Caco-2 (cell line): ENCODE results near the gene CETP. TPM values are rescaled to one million over a fixed set of nuclear protein-coding genes. Genes with fewer than 3 reads are reported as not detected.

Source experiments
- BruUV-seq: library from RNA; stranded (reverse); fragments of 400-500 nt; replicated peaks from 2 replicates; lab custom pipeline; 2021; lab: Mats Ljungman, UMichigan
- CTCF ChIA-PET: fragments of 300-600 bp; sonication (Branson Sonifier 250); formaldehyde crosslinking; loops from one replicate; lab custom pipeline; 2022; ENCODE audit warnings: antibody characterized with exemption; lab: Charles Lee
- POLR2A ChIA-PET: fragments of 300-600 bp; sonication (Branson Sonifier 250); formaldehyde crosslinking; loops from one replicate; lab custom pipeline; 2022; ENCODE audit warnings: antibody characterized with exemption; lab: Charles Lee
- DNase-seq, 2 experiments: peaks; one replicate each; pipeline versions ENCODE4 v3.0.0 to v3.0.0-alpha.2; 2020 to 2022
- H3K27me3 ChIP-seq: replicated peaks from 2 replicates; pipeline ENCODE4 v1.6.0; 2011; ENCODE audit warnings: low read length; ENCODE audit not compliant: control insufficient read depth, insufficient read depth
- H3K36me3 ChIP-seq: 2 replicates; pipeline ENCODE4 v1.5.1; 2011; ENCODE audit warnings: low read length; ENCODE audit not compliant: control insufficient read depth, insufficient read depth
- H3K4me1 ChIP-seq: fragments of 250-450 bp; sonication (Bioruptor Pico); 2 replicates; pipeline ENCODE4 v1.5.1; 2020; ENCODE audit warnings: mild to moderate bottlenecking
- H3K4me3 ChIP-seq: 2 replicates; pipeline ENCODE4 v1.5.1; 2011; ENCODE audit warnings: low read depth, mild to moderate bottlenecking, control low read depth, low read length
- H3K9me3 ChIP-seq: fragments of 250-450 bp; sonication (Bioruptor Pico); 2 replicates; pipeline ENCODE4 v1.5.1; 2020; ENCODE audit warnings: mild to moderate bottlenecking, moderate library complexity
- H3K27ac Mint-ChIP-seq: one replicate; pipeline ENCODE4 v1.8.0; 2022; ENCODE audit warnings: mixed read lengths; ENCODE audit not compliant: unreplicated experiment
- H3K27me3 Mint-ChIP-seq: one replicate; pipeline ENCODE4 v1.8.0; 2022; ENCODE audit warnings: mixed read lengths; ENCODE audit not compliant: insufficient read depth, unreplicated experiment
- H3K36me3 Mint-ChIP-seq: one replicate; pipeline ENCODE4 v1.8.0; 2022; ENCODE audit warnings: mild to moderate bottlenecking, mixed read lengths; ENCODE audit not compliant: insufficient read depth, unreplicated experiment
- H3K4me1 Mint-ChIP-seq: one replicate; pipeline ENCODE4 v1.8.0; 2022; ENCODE audit warnings: low read depth, mixed read lengths; ENCODE audit not compliant: unreplicated experiment
- H3K4me3 Mint-ChIP-seq: one replicate; pipeline ENCODE4 v1.8.0; 2022; ENCODE audit warnings: mild to moderate bottlenecking, moderate library complexity, mixed read lengths; ENCODE audit not compliant: unreplicated experiment
- H3K9me3 Mint-ChIP-seq: one replicate; pipeline ENCODE4 v1.8.0; 2022; ENCODE audit warnings: mixed read lengths; ENCODE audit not compliant: unreplicated experiment
- CTCF ChIP-seq, 2 experiments: fragments of 200-600 bp in 1 of 2; IDR thresholded peaks; 1 replicate in 1 of 2; 2 replicates in 1 of 2; pipeline versions ENCODE4 v1.5.1 to v1.8.0; 2011 to 2022; ENCODE audit warnings: antibody characterized with exemption in 1 of 2, control low read depth in 1 of 2, inconsistent platforms in 1 of 2, low read depth in 1 of 2, low read length in 1 of 2, mild to moderate bottlenecking in 1 of 2, moderate library complexity in 1 of 2; ENCODE audit not compliant: insufficient read depth in 1 of 2, severe bottlenecking in 1 of 2, unreplicated experiment in 1 of 2
- intact Hi-C: fragments of 100-400 bp; cut with micrococcal nuclease; formaldehyde crosslinking; loops from one replicate; pipeline ENCODE4 v1.10.0; 2022; ENCODE audit not compliant: unreplicated experiment
- total RNA-seq: library from RNA; stranded (reverse); gene quantifications from 2 replicates; pipeline ENCODE4 v1.2.3, GENCODE V29; 2022

The CETP gene
- total RNA-seq, 1 experiment from 2014 or later = not detected

- Mint-ChIP-seq H3K4me3 (peak overlapping the region; percentile 42), H3K27me3 (no peaks in the 10 kb centered on the region), H3K27ac (peak overlapping the region; percentile 88), H3K36me3 (peaks cover 100% of the 10 kb centered on the region), H3K9me3 (no peaks in the 10 kb centered on the region), H3K4me1 (peaks cover 18% of the 10 kb centered on the region)
- no peak for DNase-seq
- TF ChIP-seq CTCF (IDR thresholded peaks at IDR 0.05; ENCODE audit: insufficient read depth in 1 of 2, low read depth in 1 of 2, low read length in 1 of 2, severe bottlenecking in 1 of 2, unreplicated experiment in 1 of 2) = no peak
- Histone ChIP-seq H3K9me3 (no peaks in the 10 kb centered on the region), H3K4me1 (peaks cover 15% of the 10 kb centered on the region), H3K36me3 (peaks cover 10% of the 10 kb centered on the region; the same call in 1 of the 2 replicates), H3K4me3 (no peak overlapping the region), H3K27me3 (no peaks in the 10 kb centered on the region)
- intact Hi-C loops = no loop called here
- BruUV-seq = no TSS peak
- CTCF ChIA-PET = no interaction called here
- POLR2A ChIA-PET = interaction anchor here (0.5 kb wide), 1 partner anchor 18 kb away, joined by 11 read pairs; no protein-coding TSS in a partner anchor
These were observed 25.3 kb upstream of the CETP start for GRCh38 chr16:56936491-56936890.

GRCh38 chr16:56936950-56937349 is 24.8 kb upstream of the CETP start:
- CTCF ChIA-PET = no interaction called here

More at GRCh38 chr16:56936950-56937349, 24.8 kb upstream of the CETP start:
- no peaks in the 10 kb centered on the region for H3K9me3 ChIP-seq
- Mint-ChIP-seq H3K4me1 (peaks cover 18% of the 10 kb centered on the region), H3K4me3 (no peak overlapping the region), H3K27ac (peak overlapping the region; percentile 88), H3K9me3 (no peaks in the 10 kb centered on the region), H3K36me3 (peaks cover 100% of the 10 kb centered on the region), H3K27me3 (no peaks in the 10 kb centered on the region)
- H3K4me1 ChIP-seq = peaks cover 14% of the 10 kb centered on the region
- H3K4me3 ChIP-seq = no peak overlapping the region
- peaks cover 12% of the 10 kb centered on the region; the same call in 1 of the 2 replicates for H3K36me3 ChIP-seq
- TF ChIP-seq CTCF (IDR thresholded peaks at IDR 0.05; ENCODE audit: insufficient read depth in 1 of 2, low read depth in 1 of 2, low read length in 1 of 2, severe bottlenecking in 1 of 2, unreplicated experiment in 1 of 2) = no peak
- no TSS peak for BruUV-seq
- no peak for DNase-seq
- H3K27me3 ChIP-seq = no peaks in the 10 kb centered on the region
- intact Hi-C loops = no loop called here
- POLR2A ChIA-PET = interaction anchor here (0.5 kb wide), 1 partner anchor 19 kb away, joined by 11 read pairs; no protein-coding TSS in a partner anchor
